K562 (cell line): ENCODE measurements around the gene CHERP. TPM values are rescaled to one million over a fixed set of nuclear protein-coding genes. Genes with fewer than 3 reads are reported as not detected.

Source experiments
- CBX1 ChIP-seq: sonication (generic); IDR thresholded peaks from 2 replicates; pipeline ENCODE4 v1.6.1; 2016; ENCODE audit warnings: antibody characterized with exemption, low read depth, mild to moderate bottlenecking
- EHMT2 ChIP-seq: fragments of 450-650 bp; IDR thresholded peaks from 2 replicates; pipeline ENCODE4 v1.6.1; 2018; ENCODE audit warnings: antibody characterized with exemption
- ELF2 ChIP-seq: fragments of 250-450 bp; sonication (Bioruptor Pico); IDR thresholded peaks from 2 replicates; pipeline ENCODE4 v1.5.0; 2021; ENCODE audit warnings: mild to moderate bottlenecking
- ETV1 ChIP-seq: fragments of 450-650 bp; conservative IDR thresholded peaks from 2 replicates; pipeline ENCODE4 v1.6.1; 2016; ENCODE audit warnings: missing genetic modification characterization, control low read depth, low read depth, missing compliant biosample characterization
- GTF2E2 ChIP-seq: fragments of 200-800 bp; sonication (Bioruptor generic); IDR thresholded peaks from 2 replicates; pipeline ENCODE4 v1.6.1; 2016; ENCODE audit warnings: missing genetic modification characterization, missing compliant biosample characterization
- HDAC3 ChIP-seq: fragments of 450-650 bp; IDR thresholded peaks from 2 replicates; pipeline ENCODE4 v1.6.1; 2018; ENCODE audit warnings: borderline replicate concordance, mild to moderate bottlenecking, moderate library complexity; ENCODE audit not compliant: partially characterized antibody
- KDM1A ChIP-seq, 2 experiments: fragments of 450-650 bp; IDR thresholded peaks; 2 replicates each; pipeline ENCODE4 v1.6.1; 2016; ENCODE audit warnings: mild to moderate bottlenecking in 2 of 2
- NCOA1 ChIP-seq: fragments of 450-650 bp; IDR thresholded peaks from 2 replicates; pipeline ENCODE4 v1.6.1; 2016; ENCODE audit warnings: low read depth
- NCOA6 ChIP-seq: fragments of 450-650 bp; IDR thresholded peaks from 2 replicates; pipeline ENCODE4 v1.6.1; 2017; ENCODE audit warnings: mild to moderate bottlenecking
- SIRT6 ChIP-seq: IDR thresholded peaks from one replicate; pipeline ENCODE4 v1.6.1; 2012; ENCODE audit warnings: low read depth, mild to moderate bottlenecking, control low read depth, inconsistent platforms, low read length, moderate library complexity
- SRSF1 ChIP-seq: fragments of 200-400 bp; formaldehyde crosslinking; IDR thresholded peaks from 2 replicates; pipeline ENCODE4 v1.6.1; 2017; ENCODE audit warnings: mild to moderate bottlenecking, low read depth, low read length, moderate library complexity
- SRSF7 ChIP-seq: fragments of 200-400 bp; formaldehyde crosslinking; optimal IDR thresholded peaks from 2 replicates; pipeline ENCODE3; 2017; ENCODE audit warnings: mild to moderate bottlenecking, low read depth, low read length
- ZNF184 ChIP-seq: sonication (generic); formaldehyde crosslinking; IDR thresholded peaks from 2 replicates; pipeline ENCODE4 v1.5.0; 2020; ENCODE audit warnings: missing genetic modification reagents
- polyA plus RNA-seq, 8 experiments: library from polyadenylated mRNA; depleted of rRNA in 4 of 8; stranded (reverse) in 5 of 8; unstranded in 3 of 8; fragments of >200 nt; fragmentation: Nextera tagmentation in 2 of 8; fragmentation: Illumina TruSeq in 1 of 8; extraction: Ambion mirVana in 2 of 8; extraction: Trizol in 1 of 8; gene quantifications; 2 replicates each; pipeline versions ENCODE4 v1.2.1 to v1.2.3, GENCODE V29; 2011 to 2014; ENCODE audit warnings: inconsistent platforms in 1 of 8, missing spikeins in 1 of 8
- total RNA-seq, 7 experiments: library from RNA; depleted of rRNA in 6 of 7; stranded (reverse); fragments of >200 nt in 6 of 7; fragmentation: Illumina TruSeq in 2 of 7; extraction: Trizol in 2 of 7; gene quantifications; 2 replicates each; pipeline versions ENCODE4 v1.2.1 to v1.2.3, GENCODE V29; 2011 to 2021; ENCODE audit warnings: low replicate concordance in 1 of 7
- TF ChIP-seq, protein P1 (sequence below): sonication (generic); formaldehyde crosslinking; IDR thresholded peaks from 2 replicates; pipeline ENCODE4 v1.8.0; 2022; ENCODE audit warnings: missing genetic modification reagents, mild to moderate bottlenecking, borderline replicate concordance
- TF ChIP-seq, protein P2 (sequence below): sonication (generic); formaldehyde crosslinking; IDR thresholded peaks from 2 replicates; pipeline ENCODE4 v1.8.0; 2022; ENCODE audit warnings: mild to moderate bottlenecking, missing genetic modification reagents
- TF ChIP-seq, protein P3 (sequence below): fragments of 450-650 bp; formaldehyde crosslinking; IDR thresholded peaks from 2 replicates; pipeline ENCODE4 v1.4.0; 2020; ENCODE audit warnings: mild to moderate bottlenecking, moderate library complexity
- TF ChIP-seq, protein P4 (sequence below): fragments of 250-450 bp; sonication (Bioruptor Pico); IDR thresholded peaks from 2 replicates; pipeline ENCODE4 v1.8.0; 2021; ENCODE audit warnings: moderate library complexity, mild to moderate bottlenecking, inconsistent platforms
- TF ChIP-seq, protein P5 (sequence below): fragments of 250-450 bp; sonication (Bioruptor Pico); IDR thresholded peaks from 2 replicates; pipeline ENCODE4 v1.8.0; 2021; ENCODE audit warnings: borderline replicate concordance, mild to moderate bottlenecking, moderate library complexity; ENCODE audit not compliant: poor library complexity, severe bottlenecking
- TF ChIP-seq, protein P6 (sequence below), 2 experiments: fragments of 450-650 bp; IDR thresholded peaks; 2 replicates each; pipeline ENCODE4 v1.6.1; 2016
- TF ChIP-seq, protein P7 (sequence below): fragments of 450-650 bp; formaldehyde crosslinking; IDR thresholded peaks from 2 replicates; pipeline ENCODE4 v1.4.0; 2022; ENCODE audit warnings: missing genetic modification characterization

The CHERP gene
- total and polyA plus RNA-seq, 9 of the 15 experiments (the other 6 are each of a cell fraction or from before 2014, with no cell fraction given): 0.60 to 85.1 (median 7.8) TPM

DNA sequence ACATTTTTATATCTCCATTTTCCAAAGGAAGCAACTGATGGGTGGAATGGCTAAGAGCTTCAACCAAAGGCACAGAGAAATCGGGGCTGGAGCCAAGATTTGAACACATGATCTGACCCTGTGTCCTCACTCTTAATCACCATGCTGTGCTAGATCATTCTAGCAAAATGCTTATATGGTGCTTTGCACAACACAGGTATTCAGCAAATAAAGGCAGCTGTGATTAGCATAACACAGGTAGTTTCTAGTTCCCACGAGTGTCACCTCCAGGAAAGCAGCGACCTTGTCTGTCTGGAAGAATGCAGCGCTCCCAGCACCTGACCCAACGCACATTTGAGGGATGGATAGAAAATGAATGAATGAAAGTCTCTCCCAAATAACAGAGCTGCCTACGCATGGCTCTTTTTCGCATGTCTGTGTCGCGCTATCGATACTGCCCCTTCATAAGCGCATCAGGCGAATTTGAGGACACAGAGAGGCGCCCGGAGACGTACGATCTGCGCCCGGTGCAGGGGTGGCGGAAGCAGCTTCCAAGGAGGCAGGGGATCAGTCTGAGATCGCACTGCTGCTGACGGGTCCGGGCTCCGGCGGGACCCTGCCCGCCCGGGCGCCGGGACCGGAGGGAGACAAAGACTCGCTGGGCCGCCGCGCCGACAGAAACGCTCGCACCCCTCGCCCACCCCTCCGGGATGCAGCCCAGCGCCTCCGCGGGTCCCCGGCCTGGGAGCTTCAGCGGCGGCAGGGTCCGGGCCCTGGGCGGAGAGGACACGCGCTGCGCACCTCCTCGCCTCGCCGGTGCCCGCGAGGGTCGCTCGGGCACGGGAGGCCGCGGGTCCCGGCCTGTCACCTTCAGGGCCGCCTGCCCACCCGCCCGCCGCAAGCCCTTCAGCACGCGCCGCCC is 71.1 kb downstream of the CHERP start (continued):
- TF ChIP-seq EHMT2: no peak
- TF ChIP-seq, protein P1, sequence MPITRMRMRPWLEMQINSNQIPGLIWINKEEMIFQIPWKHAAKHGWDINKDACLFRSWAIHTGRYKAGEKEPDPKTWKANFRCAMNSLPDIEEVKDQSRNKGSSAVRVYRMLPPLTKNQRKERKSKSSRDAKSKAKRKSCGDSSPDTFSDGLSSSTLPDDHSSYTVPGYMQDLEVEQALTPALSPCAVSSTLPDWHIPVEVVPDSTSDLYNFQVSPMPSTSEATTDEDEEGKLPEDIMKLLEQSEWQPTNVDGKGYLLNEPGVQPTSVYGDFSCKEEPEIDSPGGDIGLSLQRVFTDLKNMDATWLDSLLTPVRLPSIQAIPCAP: no peak
- no peak for TF ChIP-seq NCOA6
- no peak for TF ChIP-seq ETV1 (tag)
- TF ChIP-seq KDM1A (IDR thresholded peaks at IDR 0.05): peak; percentile 73 to 74
- TF ChIP-seq SRSF1: no peak
- TF ChIP-seq, protein P2, sequence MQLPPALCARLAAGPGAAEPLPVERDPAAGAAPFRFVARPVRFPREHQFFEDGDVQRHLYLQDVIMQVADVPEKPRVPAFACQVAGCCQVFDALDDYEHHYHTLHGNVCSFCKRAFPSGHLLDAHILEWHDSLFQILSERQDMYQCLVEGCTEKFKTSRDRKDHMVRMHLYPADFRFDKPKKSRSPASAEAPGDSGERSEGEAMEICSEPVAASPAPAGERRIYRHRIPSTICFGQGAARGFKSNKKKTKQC: 0 out of 2 replicates have a peak, but pooled peaks have one; percentile 56
- TF ChIP-seq, protein P3, sequence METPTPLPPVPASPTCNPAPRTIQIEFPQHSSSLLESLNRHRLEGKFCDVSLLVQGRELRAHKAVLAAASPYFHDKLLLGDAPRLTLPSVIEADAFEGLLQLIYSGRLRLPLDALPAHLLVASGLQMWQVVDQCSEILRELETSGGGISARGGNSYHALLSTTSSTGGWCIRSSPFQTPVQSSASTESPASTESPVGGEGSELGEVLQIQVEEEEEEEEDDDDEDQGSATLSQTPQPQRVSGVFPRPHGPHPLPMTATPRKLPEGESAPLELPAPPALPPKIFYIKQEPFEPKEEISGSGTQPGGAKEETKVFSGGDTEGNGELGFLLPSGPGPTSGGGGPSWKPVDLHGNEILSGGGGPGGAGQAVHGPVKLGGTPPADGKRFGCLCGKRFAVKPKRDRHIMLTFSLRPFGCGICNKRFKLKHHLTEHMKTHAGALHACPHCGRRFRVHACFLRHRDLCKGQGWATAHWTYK (CRISPR knock-in tag): no peak
- TF ChIP-seq, protein P4, sequence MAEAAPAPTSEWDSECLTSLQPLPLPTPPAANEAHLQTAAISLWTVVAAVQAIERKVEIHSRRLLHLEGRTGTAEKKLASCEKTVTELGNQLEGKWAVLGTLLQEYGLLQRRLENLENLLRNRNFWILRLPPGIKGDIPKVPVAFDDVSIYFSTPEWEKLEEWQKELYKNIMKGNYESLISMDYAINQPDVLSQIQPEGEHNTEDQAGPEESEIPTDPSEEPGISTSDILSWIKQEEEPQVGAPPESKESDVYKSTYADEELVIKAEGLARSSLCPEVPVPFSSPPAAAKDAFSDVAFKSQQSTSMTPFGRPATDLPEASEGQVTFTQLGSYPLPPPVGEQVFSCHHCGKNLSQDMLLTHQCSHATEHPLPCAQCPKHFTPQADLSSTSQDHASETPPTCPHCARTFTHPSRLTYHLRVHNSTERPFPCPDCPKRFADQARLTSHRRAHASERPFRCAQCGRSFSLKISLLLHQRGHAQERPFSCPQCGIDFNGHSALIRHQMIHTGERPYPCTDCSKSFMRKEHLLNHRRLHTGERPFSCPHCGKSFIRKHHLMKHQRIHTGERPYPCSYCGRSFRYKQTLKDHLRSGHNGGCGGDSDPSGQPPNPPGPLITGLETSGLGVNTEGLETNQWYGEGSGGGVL: no peak
- TF ChIP-seq, protein P5, sequence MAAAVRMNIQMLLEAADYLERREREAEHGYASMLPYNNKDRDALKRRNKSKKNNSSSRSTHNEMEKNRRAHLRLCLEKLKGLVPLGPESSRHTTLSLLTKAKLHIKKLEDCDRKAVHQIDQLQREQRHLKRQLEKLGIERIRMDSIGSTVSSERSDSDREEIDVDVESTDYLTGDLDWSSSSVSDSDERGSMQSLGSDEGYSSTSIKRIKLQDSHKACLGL (CRISPR knock-in tag): no peak
- no peak for TF ChIP-seq GTF2E2 (tag)
- TF ChIP-seq HDAC3: no peak
- TF ChIP-seq, protein P6, sequence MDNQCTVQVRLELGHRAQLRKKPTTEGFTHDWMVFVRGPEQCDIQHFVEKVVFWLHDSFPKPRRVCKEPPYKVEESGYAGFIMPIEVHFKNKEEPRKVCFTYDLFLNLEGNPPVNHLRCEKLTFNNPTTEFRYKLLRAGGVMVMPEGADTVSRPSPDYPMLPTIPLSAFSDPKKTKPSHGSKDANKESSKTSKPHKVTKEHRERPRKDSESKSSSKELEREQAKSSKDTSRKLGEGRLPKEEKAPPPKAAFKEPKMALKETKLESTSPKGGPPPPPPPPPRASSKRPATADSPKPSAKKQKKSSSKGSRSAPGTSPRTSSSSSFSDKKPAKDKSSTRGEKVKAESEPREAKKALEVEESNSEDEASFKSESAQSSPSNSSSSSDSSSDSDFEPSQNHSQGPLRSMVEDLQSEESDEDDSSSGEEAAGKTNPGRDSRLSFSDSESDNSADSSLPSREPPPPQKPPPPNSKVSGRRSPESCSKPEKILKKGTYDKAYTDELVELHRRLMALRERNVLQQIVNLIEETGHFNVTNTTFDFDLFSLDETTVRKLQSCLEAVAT (IDR thresholded peaks at IDR 0.05): no peak
- TF ChIP-seq NCOA1: no peak
- TF ChIP-seq, protein P7, sequence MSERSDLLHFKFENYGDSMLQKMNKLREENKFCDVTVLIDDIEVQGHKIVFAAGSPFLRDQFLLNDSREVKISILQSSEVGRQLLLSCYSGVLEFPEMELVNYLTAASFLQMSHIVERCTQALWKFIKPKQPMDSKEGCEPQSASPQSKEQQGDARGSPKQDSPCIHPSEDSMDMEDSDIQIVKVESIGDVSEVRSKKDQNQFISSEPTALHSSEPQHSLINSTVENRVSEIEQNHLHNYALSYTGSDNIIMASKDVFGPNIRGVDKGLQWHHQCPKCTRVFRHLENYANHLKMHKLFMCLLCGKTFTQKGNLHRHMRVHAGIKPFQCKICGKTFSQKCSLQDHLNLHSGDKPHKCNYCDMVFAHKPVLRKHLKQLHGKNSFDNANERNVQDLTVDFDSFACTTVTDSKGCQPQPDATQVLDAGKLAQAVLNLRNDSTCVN (CRISPR knock-in tag): no peak
- no peak for TF ChIP-seq CBX1
- TF ChIP-seq SIRT6: no peak
- TF ChIP-seq ELF2 (CRISPR knock-in tag): no peak
- no peak for TF ChIP-seq SRSF7
- TF ChIP-seq ZNF184: no peak
